Karpas-422 (cell line): ENCODE measurements around the gene CDK5RAP1. TPM values are rescaled to one million over a fixed set of nuclear protein-coding genes. Genes with fewer than 3 reads are reported as not detected.

Source experiments
- DNase-seq: peaks from one replicate; pipeline ENCODE4 v3.0.0-alpha.2; 2015
- H2AFZ ChIP-seq: fragments of 200-600 bp; sonication (generic); 2 replicates; pipeline ENCODE4 v1.6.1; 2014; ENCODE audit warnings: antibody characterized with exemption, low read length, mixed read lengths
- H3K27ac ChIP-seq: fragments of 200-600 bp; sonication (generic); 2 replicates; pipeline ENCODE4 v1.5.1; 2014; ENCODE audit warnings: mild to moderate bottlenecking, low read length, moderate library complexity
- H3K27me3 ChIP-seq: fragments of 200-600 bp; sonication (generic); 2 replicates; pipeline ENCODE4 v1.6.1; 2014; ENCODE audit warnings: low read length, mixed read lengths
- H3K36me3 ChIP-seq: fragments of 200-600 bp; sonication (generic); 2 replicates; pipeline ENCODE4 v1.6.1; 2014; ENCODE audit warnings: low read length, mixed read lengths; ENCODE audit not compliant: insufficient read depth
- H3K4me1 ChIP-seq: fragments of 200-600 bp; sonication (generic); 2 replicates; pipeline ENCODE4 v1.6.1; 2014; ENCODE audit warnings: mild to moderate bottlenecking, low read length, mixed read lengths
- H3K4me2 ChIP-seq: fragments of 200-600 bp; sonication (generic); 2 replicates; pipeline ENCODE4 v1.6.1; 2014; ENCODE audit warnings: low read length, low read depth, mild to moderate bottlenecking; ENCODE audit not compliant: poor library complexity, severe bottlenecking
- H3K4me3 ChIP-seq: fragments of 200-600 bp; sonication (generic); 2 replicates; pipeline ENCODE4 v1.5.1; 2014; ENCODE audit warnings: mild to moderate bottlenecking, antibody characterized with exemption, low read length, mixed read lengths
- H3K79me2 ChIP-seq: fragments of 200-600 bp; sonication (generic); 2 replicates; pipeline ENCODE4 v1.6.1; 2014; ENCODE audit warnings: mild to moderate bottlenecking, low read length, mixed read lengths
- H3K9ac ChIP-seq: fragments of 200-600 bp; sonication (generic); 2 replicates; pipeline ENCODE4 v1.6.0; 2014; ENCODE audit warnings: low read length
- H3K9me2 ChIP-seq: fragments of 200-600 bp; sonication (generic), shearing (Covaris generic); replicated peaks from 2 replicates; pipeline ENCODE4 v1.6.0; 2014; ENCODE audit warnings: mild to moderate bottlenecking, low read length, moderate library complexity; ENCODE audit not compliant: insufficient read depth
- H3K9me3 ChIP-seq: fragments of 300-700, 200-600 bp; sonication (generic); 2 replicates; pipeline ENCODE4 v1.6.1; 2014; ENCODE audit warnings: low read length, mixed read lengths
- H4K20me1 ChIP-seq: fragments of 200-600 bp; sonication (generic); 2 replicates; pipeline ENCODE4 v1.6.1; 2014; ENCODE audit warnings: mild to moderate bottlenecking, antibody characterized with exemption, low read length, low read depth; ENCODE audit not compliant: insufficient read depth
- total RNA-seq: library from RNA; depleted of rRNA; stranded (reverse); fragments of >200 nt; shearing (Covaris generic); gene quantifications from 2 replicates; pipeline ENCODE4 v1.2.3, GENCODE V29; 2014; ENCODE audit warnings: low replicate concordance

The CDK5RAP1 gene
- total RNA-seq, 1 experiment from 2014 or later: 32.5 TPM

DNA sequence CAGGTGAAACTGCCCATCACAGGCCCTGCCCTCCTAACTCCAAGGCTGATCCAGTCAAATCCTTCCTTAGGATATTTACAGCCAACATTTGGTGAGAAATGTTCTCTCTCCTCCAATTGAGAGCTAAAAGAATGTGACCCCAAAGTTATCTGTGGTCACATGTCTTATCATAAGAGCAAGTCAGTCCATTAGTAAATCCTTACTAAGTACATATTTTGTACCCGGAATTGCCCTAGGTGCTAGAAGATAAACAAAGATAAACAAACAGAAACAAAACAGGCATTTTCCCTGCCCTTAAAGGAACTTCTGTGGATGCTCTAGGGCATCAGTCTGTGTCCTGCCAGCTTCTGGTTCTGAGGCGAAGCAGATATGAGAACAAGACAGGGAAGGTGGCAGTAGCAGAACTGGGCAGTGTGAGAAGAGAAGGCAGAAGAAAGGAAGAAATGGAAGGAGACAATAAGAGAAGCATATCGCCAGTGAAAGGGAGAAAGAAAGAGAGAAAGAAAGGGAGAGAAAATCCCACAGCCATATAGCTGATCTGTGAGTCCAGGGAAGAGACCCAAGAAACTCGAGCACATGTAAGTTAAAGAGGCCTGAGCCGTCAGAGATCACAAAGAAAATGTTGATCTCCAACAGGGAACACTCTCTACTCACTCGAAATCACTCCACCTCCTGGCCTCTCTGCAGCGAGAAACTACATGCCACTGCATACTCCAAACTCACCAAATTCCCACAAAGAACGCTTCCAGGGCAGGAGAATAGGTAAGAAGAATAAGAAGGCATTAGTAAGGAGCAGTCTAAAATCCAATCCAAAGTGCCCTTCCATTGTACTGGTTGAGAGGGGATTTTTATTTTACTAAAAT is 41.7 kb downstream of the CDK5RAP1 start:
- Histone ChIP-seq H2AFZ (no peak overlapping the region), H3K27ac (no peak overlapping the region), H3K9me3 (no peaks in the 10 kb centered on the region), H3K27me3 (no peaks in the 10 kb centered on the region), H3K4me1 (peaks cover 6% of the 10 kb centered on the region), H3K9me2 (no peaks in the 10 kb centered on the region), H4K20me1 (no peaks in the 10 kb centered on the region), H3K79me2 (no peaks in the 10 kb centered on the region), H3K9ac (no peak overlapping the region), H3K36me3 (peaks cover 24% of the 10 kb centered on the region), H3K4me2 (no peak overlapping the region), H3K4me3 (no peak overlapping the region)
- no peak for DNase-seq

DNA sequence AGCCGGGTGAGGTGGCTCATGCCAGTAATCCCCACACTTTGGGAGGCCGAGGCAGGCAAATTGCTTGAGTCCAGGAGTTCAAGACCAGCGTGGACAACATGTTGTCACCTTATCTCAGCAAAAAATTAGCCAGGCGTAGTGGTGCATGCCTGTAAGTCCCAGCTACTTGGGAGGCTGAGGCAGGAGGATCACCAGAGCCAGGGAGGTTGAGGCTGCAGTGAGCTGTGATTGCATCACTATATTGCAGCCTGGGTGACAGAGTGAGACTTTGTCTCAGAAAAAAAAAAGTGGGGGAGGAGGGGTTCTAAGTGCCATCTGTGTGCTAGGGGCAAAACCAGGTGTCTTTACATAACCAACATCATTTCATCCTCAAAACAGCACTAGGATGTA is 48.3 kb downstream of the CDK5RAP1 start:
- no peak overlapping the region for H3K27ac ChIP-seq
- H3K4me1 ChIP-seq: no peaks in the 10 kb centered on the region
- no peaks in the 10 kb centered on the region for H3K36me3 ChIP-seq
- H4K20me1 ChIP-seq: no peaks in the 10 kb centered on the region
- no peak overlapping the region for H3K4me2 ChIP-seq
- H3K9me2 ChIP-seq: no peaks in the 10 kb centered on the region
- no peaks in the 10 kb centered on the region for H3K27me3 ChIP-seq
- DNase-seq: no peak
- H3K4me3 ChIP-seq: no peak overlapping the region
- no peak overlapping the region for H2AFZ ChIP-seq
- H3K79me2 ChIP-seq: no peaks in the 10 kb centered on the region
- no peaks in the 10 kb centered on the region for H3K9me3 ChIP-seq
- no peak overlapping the region for H3K9ac ChIP-seq

DNA sequence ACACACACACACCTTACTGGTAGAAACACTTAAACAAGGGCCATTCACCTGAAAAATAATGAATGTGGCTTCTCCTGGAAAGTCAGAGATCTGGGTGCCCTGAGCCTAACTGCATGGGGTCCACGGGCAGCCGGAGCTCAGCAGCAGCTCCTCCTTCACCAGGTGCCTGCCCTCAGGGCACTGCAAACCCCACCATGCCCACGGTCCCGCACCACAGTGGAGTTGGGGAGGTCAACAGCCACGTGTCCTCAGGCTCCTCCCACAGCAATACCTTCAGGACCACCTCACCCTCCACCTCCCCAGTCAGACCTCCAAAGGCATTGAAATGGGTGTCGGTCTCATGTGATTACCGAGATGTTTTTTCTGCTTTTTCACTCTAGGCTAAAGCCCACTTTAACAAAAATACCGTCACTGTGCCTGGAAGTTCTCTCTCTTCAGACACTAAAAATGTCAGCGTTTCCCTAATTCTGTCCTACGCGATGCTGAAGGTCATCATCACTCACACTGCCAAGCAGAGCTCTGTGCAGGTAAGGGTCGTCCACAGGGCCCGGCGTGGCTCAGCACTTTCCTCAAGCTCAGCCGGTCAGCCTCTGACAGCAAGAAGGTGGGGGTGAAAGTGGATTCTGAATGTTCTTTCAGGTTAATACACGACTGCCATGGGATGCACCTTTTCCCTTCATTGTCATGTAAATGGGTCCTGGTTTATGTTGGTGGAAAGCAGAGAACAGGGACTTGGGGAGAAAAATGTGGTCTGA is 48.9 kb downstream of the CDK5RAP1 start:
- H3K4me2 ChIP-seq: no peak overlapping the region
- no peaks in the 10 kb centered on the region for H3K9me3 ChIP-seq
- H3K27me3 ChIP-seq: no peaks in the 10 kb centered on the region
- no peaks in the 10 kb centered on the region for H3K4me1 ChIP-seq
- no peaks in the 10 kb centered on the region for H4K20me1 ChIP-seq
- H3K27ac ChIP-seq: no peak overlapping the region
- no peak for DNase-seq
- no peak overlapping the region for H2AFZ ChIP-seq
- no peak overlapping the region for H3K9ac ChIP-seq
- no peaks in the 10 kb centered on the region for H3K79me2 ChIP-seq
- H3K9me2 ChIP-seq: no peaks in the 10 kb centered on the region
- no peaks in the 10 kb centered on the region for H3K36me3 ChIP-seq
- no peak overlapping the region for H3K4me3 ChIP-seq

DNA sequence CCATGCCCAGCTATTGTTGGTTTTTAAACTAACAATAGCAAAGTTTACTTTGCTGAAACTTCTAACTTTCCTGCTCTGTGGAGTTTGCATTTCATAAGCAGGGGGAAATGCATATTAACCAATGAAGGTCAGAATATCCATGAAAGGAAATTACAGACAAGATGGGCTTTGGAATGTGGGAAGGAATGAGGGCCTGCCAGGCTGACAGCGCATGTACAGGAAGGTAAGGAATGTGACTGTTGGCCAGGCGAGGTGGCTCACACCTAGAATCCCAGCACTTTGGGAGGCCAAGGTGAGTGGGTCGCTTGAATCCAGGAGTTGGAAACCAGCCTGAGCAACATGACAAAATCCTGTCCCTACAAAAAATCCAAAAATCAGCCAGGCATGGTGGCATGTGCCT is 49.6 kb downstream of the CDK5RAP1 start:
- Histone ChIP-seq H3K27me3 (no peaks in the 10 kb centered on the region), H3K79me2 (no peaks in the 10 kb centered on the region), H3K9ac (no peak overlapping the region), H2AFZ (no peak overlapping the region), H3K4me3 (no peak overlapping the region), H3K4me1 (no peaks in the 10 kb centered on the region), H3K9me2 (no peaks in the 10 kb centered on the region), H3K9me3 (no peaks in the 10 kb centered on the region), H3K27ac (no peak overlapping the region), H3K4me2 (no peak overlapping the region), H4K20me1 (no peaks in the 10 kb centered on the region), H3K36me3 (no peaks in the 10 kb centered on the region)
- DNase-seq: no peak

DNA sequence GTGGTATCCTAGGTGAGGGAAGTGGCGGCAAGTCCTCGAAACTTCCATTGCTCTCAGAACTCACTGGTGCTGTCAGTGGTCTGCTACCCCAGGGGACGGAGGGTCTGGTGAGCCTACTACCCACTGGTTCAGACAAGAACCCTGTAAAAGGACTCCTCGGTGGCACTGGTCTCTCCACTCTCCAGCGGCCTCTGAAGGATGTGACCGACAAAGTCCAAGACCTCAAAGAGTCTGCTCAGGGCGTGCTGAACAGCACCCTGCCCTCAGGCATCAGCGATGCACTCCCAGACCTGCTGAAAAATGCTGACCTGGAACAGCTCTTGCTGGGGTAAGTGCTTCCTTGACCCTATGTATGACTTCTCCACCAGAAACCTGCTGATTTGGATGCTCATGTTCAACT is 51.8 kb downstream of the CDK5RAP1 start:
- Histone ChIP-seq H3K79me2 (no peaks in the 10 kb centered on the region), H3K4me2 (no peak overlapping the region), H3K9me3 (no peaks in the 10 kb centered on the region), H4K20me1 (no peaks in the 10 kb centered on the region), H3K9ac (no peak overlapping the region), H3K27ac (no peak overlapping the region), H3K4me3 (no peak overlapping the region), H3K9me2 (no peaks in the 10 kb centered on the region), H3K36me3 (no peaks in the 10 kb centered on the region), H2AFZ (no peak overlapping the region), H3K4me1 (no peaks in the 10 kb centered on the region), H3K27me3 (no peaks in the 10 kb centered on the region)
- DNase-seq: no peak

DNA sequence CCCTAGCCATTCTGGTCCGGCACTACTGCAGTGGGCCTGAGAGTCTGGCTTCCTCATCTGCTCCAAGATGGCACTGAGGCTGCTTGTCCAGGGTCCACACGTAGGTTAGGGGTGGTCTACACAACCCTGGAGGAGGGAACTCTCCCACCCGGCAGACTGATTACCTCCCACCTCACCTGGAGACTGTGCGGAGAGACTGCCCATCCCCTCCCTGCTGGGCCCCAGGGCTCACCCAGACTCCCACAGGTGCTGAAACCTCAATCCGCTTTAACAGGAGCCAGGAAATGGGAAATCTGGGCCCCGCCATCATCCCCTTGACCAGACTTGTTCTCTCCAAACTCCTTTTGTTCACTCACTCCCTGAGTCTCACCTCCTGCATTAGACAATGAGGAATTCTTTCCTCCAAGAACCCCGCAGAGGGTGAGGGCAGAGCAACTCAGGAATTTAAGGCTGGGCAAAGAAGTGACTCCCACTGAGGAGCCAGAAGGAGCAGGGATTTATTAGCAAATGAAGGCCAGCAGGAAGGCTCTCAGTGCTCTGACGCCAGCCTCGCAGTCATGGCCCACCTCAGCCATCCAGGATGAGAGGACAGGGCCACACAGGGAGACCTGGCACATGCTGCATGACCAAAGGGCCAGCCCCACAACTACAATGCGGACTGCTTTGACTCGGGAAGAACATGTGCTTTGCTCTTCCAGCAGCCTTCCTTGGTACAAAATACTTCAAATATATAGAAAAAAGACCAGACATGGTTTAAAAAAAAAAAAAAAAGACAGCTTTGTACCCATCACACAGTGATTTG is 53.0 kb downstream of the CDK5RAP1 start:
- H3K27me3 ChIP-seq: no peaks in the 10 kb centered on the region
- H3K27ac ChIP-seq: no peak overlapping the region
- DNase-seq: no peak
- H3K36me3 ChIP-seq: no peaks in the 10 kb centered on the region
- H4K20me1 ChIP-seq: no peaks in the 10 kb centered on the region
- H2AFZ ChIP-seq: no peak overlapping the region
- H3K79me2 ChIP-seq: no peaks in the 10 kb centered on the region
- no peak overlapping the region for H3K4me2 ChIP-seq
- no peak overlapping the region for H3K4me3 ChIP-seq
- H3K9me3 ChIP-seq: no peaks in the 10 kb centered on the region
- no peaks in the 10 kb centered on the region for H3K9me2 ChIP-seq
- no peaks in the 10 kb centered on the region for H3K4me1 ChIP-seq
- no peak overlapping the region for H3K9ac ChIP-seq

DNA sequence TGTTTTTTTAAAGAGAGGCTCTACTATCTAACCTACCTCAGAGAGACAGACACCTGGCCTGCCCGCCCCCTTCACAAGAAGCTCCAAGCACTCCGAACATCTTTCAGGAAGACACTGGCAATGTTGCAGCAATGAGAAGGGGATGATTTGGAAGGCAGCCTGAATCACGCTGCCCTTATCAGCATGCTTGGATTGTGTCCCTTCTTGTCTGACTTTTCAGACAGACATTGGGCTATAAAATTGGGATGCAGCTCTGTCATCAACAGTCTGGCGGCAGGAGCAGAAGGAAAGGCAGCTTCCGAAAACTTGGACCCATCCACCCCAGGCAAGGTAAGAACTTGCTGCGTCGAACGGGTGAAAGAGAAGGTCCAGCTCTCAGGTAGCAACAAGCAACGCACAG is 56.0 kb downstream of the CDK5RAP1 start:
- Histone ChIP-seq H3K4me2 (no peak overlapping the region), H4K20me1 (no peaks in the 10 kb centered on the region), H3K9ac (no peak overlapping the region), H3K9me2 (no peaks in the 10 kb centered on the region), H3K9me3 (no peaks in the 10 kb centered on the region), H3K4me1 (no peaks in the 10 kb centered on the region), H3K79me2 (no peaks in the 10 kb centered on the region), H3K4me3 (no peak overlapping the region), H3K27me3 (no peaks in the 10 kb centered on the region), H3K27ac (no peak overlapping the region), H3K36me3 (no peaks in the 10 kb centered on the region), H2AFZ (no peak overlapping the region)
- no peak for DNase-seq

DNA sequence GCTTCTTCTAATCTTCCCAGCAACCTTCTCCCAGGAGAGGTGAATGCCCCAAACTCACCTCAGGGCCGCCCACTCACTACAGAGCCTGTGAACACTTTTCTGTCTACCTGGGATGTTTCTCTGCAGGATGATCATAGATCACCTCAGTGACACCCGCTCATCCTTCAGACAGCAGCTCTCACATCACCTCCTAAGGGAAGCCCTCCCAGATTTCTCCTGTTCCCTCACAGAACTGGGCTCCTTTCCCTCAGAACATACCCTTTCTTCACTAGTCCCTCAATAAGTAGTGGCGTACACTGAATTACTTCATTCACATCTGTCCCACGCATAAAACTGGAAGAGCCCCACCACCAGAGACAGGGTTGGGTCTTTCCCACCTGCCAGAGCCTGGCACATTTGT is 57.8 kb downstream of the CDK5RAP1 start:
- H3K4me2 ChIP-seq: no peak overlapping the region
- H3K27me3 ChIP-seq: no peaks in the 10 kb centered on the region
- H3K4me1 ChIP-seq: peaks cover 4% of the 10 kb centered on the region
- H4K20me1 ChIP-seq: no peaks in the 10 kb centered on the region
- H3K4me3 ChIP-seq: no peak overlapping the region
- H3K79me2 ChIP-seq: no peaks in the 10 kb centered on the region
- H3K9me3 ChIP-seq: no peaks in the 10 kb centered on the region
- H3K9me2 ChIP-seq: no peaks in the 10 kb centered on the region
- no peaks in the 10 kb centered on the region for H3K36me3 ChIP-seq
- no peak overlapping the region for H3K27ac ChIP-seq
- no peak overlapping the region for H2AFZ ChIP-seq
- DNase-seq: no peak
- H3K9ac ChIP-seq: no peak overlapping the region
